Mesodermal cell (in vitro differentiated cells): Measurements from ENCODE around the gene ARHGEF17.
"Not testable (repeated sequence)": the region's sequence is repeated elsewhere in the genome, so short reads cannot be mapped to it uniquely, and the experiment has no call there.

Experiments used
- H3K27ac ChIP-seq: 2 replicates; pipeline ENCODE4 v1.7.0; 2013; ENCODE audit warnings: mild to moderate bottlenecking, low read depth, low read length, moderate library complexity; ENCODE audit not compliant: severe bottlenecking
- H3K36me3 ChIP-seq: 2 replicates; pipeline ENCODE4 v1.7.1; 2013; ENCODE audit warnings: mild to moderate bottlenecking, low read length, moderate library complexity; ENCODE audit not compliant: control insufficient read depth, insufficient read depth
- H3K4me1 ChIP-seq: one replicate; pipeline ENCODE4 v1.7.1; 2013; ENCODE audit warnings: mild to moderate bottlenecking, low read length; ENCODE audit not compliant: insufficient read depth, control insufficient read depth, poor library complexity, severe bottlenecking
- H3K4me3 ChIP-seq: 2 replicates; pipeline ENCODE4 v1.7.0; 2013; ENCODE audit warnings: low read length, control low read depth, mild to moderate bottlenecking; ENCODE audit not compliant: insufficient read depth, poor library complexity, severe bottlenecking; ENCODE audit errors: extremely low read depth
- H3K9me3 ChIP-seq: 2 replicates; pipeline ENCODE4 v1.7.1; 2013; ENCODE audit warnings: mild to moderate bottlenecking, low read length, moderate library complexity; ENCODE audit not compliant: control insufficient read depth
- WGBS, 2 experiments: methylation state at CpG; one replicate each; pipeline ENCODE4 v1.1.5; 2013; ENCODE audit warnings: missing lambda C conversion rate in 2 of 2; ENCODE audit not compliant: insufficient coverage in 2 of 2; 5-methylcytosine and 5-hydroxymethylcytosine counted together

The ARHGEF17 gene

DNA sequence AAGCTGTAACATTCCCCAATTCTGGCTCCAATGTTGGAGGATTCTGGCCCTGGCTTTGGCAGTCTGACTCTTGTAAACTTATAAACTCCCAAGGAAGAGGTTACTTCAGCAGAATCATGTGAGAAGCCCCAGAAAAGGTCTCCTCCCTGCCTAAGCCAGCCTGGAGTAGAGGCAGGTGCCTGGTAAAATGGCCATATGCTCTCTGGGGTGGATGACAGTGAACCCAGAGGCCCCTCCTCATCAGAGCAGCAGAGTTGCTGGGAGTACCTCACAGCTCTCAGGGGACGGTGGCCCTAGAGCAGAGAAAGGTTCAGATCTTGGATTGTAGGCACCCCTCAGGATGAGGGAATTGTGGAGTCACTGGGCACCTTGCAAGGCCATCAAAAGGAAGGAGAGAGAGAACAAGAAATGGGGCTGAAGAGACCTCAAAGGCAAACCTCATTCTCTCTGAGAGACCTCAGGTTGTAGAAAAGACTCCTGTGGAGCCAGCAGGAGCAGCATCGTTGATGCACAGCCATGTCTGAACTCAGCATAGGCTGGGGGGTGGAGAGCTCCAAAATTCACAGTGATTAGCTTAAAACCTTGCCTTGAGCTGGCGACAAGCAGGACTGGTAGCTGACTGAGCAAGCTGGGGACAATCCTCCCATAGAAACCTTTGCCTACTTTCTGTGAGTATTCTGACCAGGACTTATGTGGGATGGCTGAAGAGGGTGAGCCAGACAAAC, 40.8 kb upstream of the ARHGEF17 start:
- H3K4me3 ChIP-seq: no peak overlapping the region
- H3K9me3 ChIP-seq: no peaks in the 10 kb centered on the region
- H3K4me1 ChIP-seq: peaks cover 29% of the 10 kb centered on the region
- no peaks in the 10 kb centered on the region for H3K36me3 ChIP-seq
- no peak overlapping the region for H3K27ac ChIP-seq
- 73 to 90% methylated on average over 3 of the region's 3 CpGs for whole genome bisulfite sequencing, 2 experiments

DNA sequence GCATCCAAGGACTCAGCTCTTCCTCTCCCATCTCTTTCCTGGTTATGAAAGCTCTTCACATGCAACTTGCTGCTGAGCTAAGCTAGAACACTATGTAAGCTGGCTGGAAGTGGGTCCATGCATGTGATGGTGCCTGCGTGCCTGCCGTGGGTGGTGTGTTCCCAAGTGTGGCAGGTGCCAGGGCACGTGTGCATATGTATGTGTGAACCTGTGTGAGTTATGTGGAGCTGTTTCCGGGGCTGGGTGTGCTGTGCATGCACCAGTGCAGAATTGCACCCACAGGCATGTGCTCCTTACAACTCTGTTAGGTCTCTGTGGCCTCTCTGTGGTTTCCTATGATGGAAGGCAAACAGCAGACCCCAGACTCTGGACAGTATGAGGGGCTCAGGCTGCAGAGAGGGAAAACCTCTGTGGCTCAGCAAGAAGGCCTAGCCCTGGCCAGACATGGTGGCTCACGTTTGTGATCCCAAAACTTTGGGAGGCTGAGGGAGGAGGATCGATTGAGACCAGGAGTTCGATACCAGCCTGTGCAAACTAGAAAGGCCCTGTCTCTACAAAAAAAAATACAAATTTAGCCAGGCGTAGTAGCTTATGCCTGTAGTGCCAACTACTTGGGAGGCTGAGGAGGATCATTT, 40.1 kb upstream of the ARHGEF17 start:
- 87 to 96% methylated on average over 7 to 8 of the region's 8 CpGs for WGBS, 2 experiments
- H3K4me3 ChIP-seq: no peak overlapping the region
- no peaks in the 10 kb centered on the region for H3K36me3 ChIP-seq
- no peak overlapping the region for H3K27ac ChIP-seq
- H3K4me1 ChIP-seq: peaks cover 31% of the 10 kb centered on the region
- H3K9me3 ChIP-seq: no peaks in the 10 kb centered on the region

GRCh38 chr11:73268671-73269271, 39.3 kb upstream of the ARHGEF17 start:
- no peaks in the 10 kb centered on the region for H3K36me3 ChIP-seq
- peaks cover 31% of the 10 kb centered on the region for H3K4me1 ChIP-seq
- H3K4me3 ChIP-seq: no peak overlapping the region
- 92 to 93% methylated on average over 6 to 8 of the region's 8 CpGs for WGBS, 2 experiments
- no peak overlapping the region for H3K27ac ChIP-seq
- H3K9me3 ChIP-seq: no peaks in the 10 kb centered on the region

DNA sequence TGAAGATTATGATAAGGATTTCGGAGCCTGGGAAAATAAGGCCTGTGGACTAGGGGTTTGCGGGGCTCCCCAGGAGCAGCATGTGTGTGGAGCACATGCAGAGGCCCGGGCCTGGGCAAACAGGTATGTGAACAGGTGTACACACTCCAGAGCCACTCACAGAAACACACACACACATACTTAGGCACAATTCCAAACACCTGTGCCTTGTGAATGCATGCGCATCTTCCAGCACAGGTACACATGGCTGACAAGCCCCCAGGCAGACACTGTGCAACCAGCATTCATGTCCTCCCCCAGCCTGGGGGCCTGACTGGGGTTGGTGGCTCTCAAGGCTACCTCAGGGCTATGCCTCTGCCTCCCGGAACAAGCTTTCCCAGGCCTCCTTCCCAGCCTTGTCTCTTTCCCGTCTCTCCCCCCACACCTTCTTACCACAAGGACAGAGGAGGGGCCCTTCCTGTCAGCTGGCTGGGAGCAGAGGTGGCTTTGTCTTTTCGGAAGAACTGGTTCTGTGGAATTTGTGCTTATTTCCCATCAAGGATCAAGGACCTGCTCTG, 38.5 kb upstream of the ARHGEF17 start:
- no peaks in the 10 kb centered on the region for H3K9me3 ChIP-seq
- peaks cover 31% of the 10 kb centered on the region for H3K4me1 ChIP-seq
- H3K4me3 ChIP-seq: no peak overlapping the region
- no peaks in the 10 kb centered on the region for H3K36me3 ChIP-seq
- WGBS, 2 experiments: 84 to 88% methylated on average over 4 to 5 of the region's 7 CpGs
- H3K27ac ChIP-seq: no peak overlapping the region

GRCh38 chr11:73270016-73270854, 37.8 kb upstream of the ARHGEF17 start:
- peak overlapping the region; percentile 53 for H3K27ac ChIP-seq
- 92 to 93% methylated on average over 5 to 6 of the region's 7 CpGs for whole genome bisulfite sequencing, 2 experiments
- H3K4me1 ChIP-seq: peaks cover 31% of the 10 kb centered on the region
- H3K36me3 ChIP-seq: no peaks in the 10 kb centered on the region
- no peaks in the 10 kb centered on the region for H3K9me3 ChIP-seq
- H3K4me3 ChIP-seq: no peak overlapping the region

DNA sequence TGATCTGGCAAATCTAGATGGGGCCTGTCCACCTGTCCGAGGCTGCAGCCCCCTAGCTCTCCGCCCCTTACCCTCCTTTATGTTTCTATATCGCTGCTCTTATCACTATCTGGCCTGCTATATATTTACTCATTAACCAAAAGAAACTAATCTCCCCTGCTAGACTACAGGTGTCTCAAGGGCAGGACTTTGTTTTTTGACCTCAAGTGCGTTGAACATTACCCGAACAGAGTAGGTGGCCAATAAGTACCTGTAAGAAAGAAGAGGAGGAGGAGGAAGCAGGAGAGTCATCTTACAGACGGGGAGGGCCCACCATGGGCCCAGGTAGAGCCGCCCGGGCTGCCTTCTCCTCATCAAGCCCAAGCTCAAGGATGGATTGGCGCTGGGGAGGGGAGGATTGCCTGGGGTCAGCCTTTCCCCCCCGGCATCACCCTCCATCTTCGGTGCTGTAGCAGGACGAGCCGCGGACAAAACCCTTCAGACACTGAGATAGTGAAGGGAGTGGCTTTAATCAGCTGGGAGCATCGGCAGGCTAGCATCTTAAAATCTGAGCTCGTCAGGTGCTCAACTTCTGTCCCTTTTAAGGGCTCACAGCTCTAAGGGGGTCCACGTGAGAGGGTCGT, 37.1 kb upstream of the ARHGEF17 start:
- H3K9me3 ChIP-seq: no peaks in the 10 kb centered on the region
- no peak overlapping the region for H3K4me3 ChIP-seq
- WGBS, 2 experiments: 87 to 89% methylated on average over 15 to 18 of the region's 18 CpGs
- H3K36me3 ChIP-seq: no peaks in the 10 kb centered on the region
- peaks cover 31% of the 10 kb centered on the region for H3K4me1 ChIP-seq
- peak overlapping the region; percentile 87 for H3K27ac ChIP-seq

DNA sequence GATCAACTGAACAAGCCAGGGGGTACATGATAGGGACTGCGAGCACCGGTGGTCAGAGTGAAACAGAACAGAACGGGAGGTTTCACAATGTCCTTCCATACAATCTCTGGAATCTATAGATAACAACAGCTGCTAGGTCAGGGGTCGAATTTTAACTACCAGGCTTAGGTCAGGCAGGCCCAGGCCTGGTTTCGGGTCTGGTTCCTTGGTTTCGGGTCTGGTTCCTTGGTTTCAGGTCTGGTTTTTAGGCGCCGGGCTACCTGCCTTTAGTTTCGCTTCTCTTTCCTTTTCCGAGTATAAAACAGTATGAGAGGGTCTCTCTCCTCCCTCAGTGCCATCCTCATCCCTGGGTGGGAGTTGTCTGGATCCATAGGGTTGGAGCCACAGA, 36.6 kb upstream of the ARHGEF17 start:
- WGBS, 2 experiments: 75 to 92% methylated on average over 4 to 5 of the region's 10 CpGs
- peak overlapping the region; percentile 87 for H3K27ac ChIP-seq

DNA sequence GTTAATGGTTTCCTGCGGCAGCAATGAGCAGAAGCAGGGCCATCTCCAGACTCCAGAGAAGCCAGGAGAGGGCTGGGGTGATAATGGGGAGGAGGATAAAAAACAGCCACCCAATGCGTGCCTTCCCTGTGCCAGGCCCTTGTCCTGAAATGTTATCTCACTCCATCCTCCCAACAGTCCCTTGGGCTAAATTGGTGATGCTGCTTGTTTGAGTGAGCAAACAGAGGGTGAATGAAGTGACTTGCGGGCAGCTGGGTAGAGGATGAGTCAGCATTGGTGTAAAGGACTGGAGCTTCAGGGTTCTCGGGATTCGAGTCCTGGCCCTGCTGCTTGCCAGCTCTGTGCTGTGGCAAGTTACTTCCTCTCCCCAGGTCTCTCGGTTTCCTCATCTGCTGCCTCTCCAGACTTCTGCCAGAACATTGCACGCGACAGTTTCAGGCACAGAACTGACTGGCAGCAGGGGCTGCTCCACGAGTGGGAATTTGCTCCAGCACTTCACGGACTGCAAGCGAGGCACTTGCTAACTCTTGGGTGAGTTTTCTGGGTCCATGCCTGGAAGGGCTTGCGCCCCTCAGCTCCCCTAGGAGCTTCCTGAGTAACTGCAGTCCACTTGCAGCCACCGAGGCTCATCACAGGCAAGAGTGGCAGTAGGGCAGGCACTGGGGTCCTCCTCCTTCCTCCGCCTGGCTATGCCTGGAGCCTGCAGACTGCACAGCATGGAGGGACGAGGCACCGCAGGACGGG, 36.0 kb upstream of the ARHGEF17 start, which contains the start of gene P2RY6:
Gene P2RY6, plus strand, starts transcription at position 403 of the 744 bp plus-strand sequence. CDS start 24,181 bp downstream, outside the sequence.
- H3K4me3 ChIP-seq: peak within 1 kb of the TSS; percentile 11
- no peaks in the 10 kb centered on the region for H3K9me3 ChIP-seq
- H3K27ac ChIP-seq: peak within 1 kb of the TSS; percentile 87
- no peaks in the 10 kb centered on the region for H3K36me3 ChIP-seq
- WGBS, 2 experiments: 75 to 80% methylated on average over 13 to 16 of the region's 17 CpGs
- peaks cover 31% of the 10 kb centered on the region for H3K4me1 ChIP-seq

More for the DNA sequence above, 36.6 kb upstream of the ARHGEF17 start:
- H3K9me3 ChIP-seq, H3K4me3 ChIP-seq, H3K36me3 ChIP-seq: not testable (repeated sequence)
- H3K4me1 ChIP-seq: peaks cover 31% of the 10 kb centered on the region

- H3K9me3 ChIP-seq: no peaks in the 10 kb centered on the region
- peaks cover 35% of the 10 kb centered on the region for H3K4me1 ChIP-seq
- H3K4me3 ChIP-seq: peak overlapping the region; percentile 11
- H3K27ac ChIP-seq: peak overlapping the region; percentile 87
- H3K36me3 ChIP-seq: no peaks in the 10 kb centered on the region
- 91 to 100% methylated on average over 3 to 4 of the region's 7 CpGs for WGBS, 2 experiments
Measured at GRCh38 chr11:73272680-73273038, 35.4 kb upstream of the ARHGEF17 start.
